Natural killer cell treated with Interleukin-12 subunit alpha and Interleukin-12 subunit beta and Interleukin-15 and Interleukin-18, amount 100 ng/mL, for 72 hours (primary cell): ENCODE measurements around the gene RDH16. TPM values are rescaled to one million over a fixed set of nuclear protein-coding genes. Genes with fewer than 3 reads are reported as not detected.
"Not testable (repeated sequence)": the region's sequence is repeated elsewhere in the genome, so short reads cannot be mapped to it uniquely, and the experiment has no call there.

ENCODE experiments used
- ATAC-seq, 2 donors: fragments of 150-1000 bp; cut with Tn5 transposase in 1 of 2; sonication (Bioruptor Pico), chemical (Tn5 transposase) in 1 of 2; 2 replicates each; pipeline ENCODE4 v1.10.0; 2021
- DNase-seq: peaks from one replicate; pipeline ENCODE4 v3.0.0; 2022; ENCODE audit warnings: low spot score
- H3K27ac Mint-ChIP-seq, 2 donors: 1 replicate in 1 of 2; 2 replicates in 1 of 2; pipeline ENCODE4 v1.8.0; 2022; ENCODE audit warnings: mixed read lengths in 2 of 2, mild to moderate bottlenecking in 1 of 2, moderate library complexity in 1 of 2
- H3K27me3 Mint-ChIP-seq, 2 donors: 1 replicate in 1 of 2; 2 replicates in 1 of 2; pipeline ENCODE4 v1.8.0; 2022; ENCODE audit warnings: mixed read lengths in 2 of 2
- H3K36me3 Mint-ChIP-seq: one replicate; pipeline ENCODE4 v1.8.0; 2022; ENCODE audit warnings: mixed read lengths
- H3K4me1 Mint-ChIP-seq, 2 donors: 1 replicate in 1 of 2; 2 replicates in 1 of 2; pipeline ENCODE4 v1.8.0; 2022; ENCODE audit warnings: low read depth in 2 of 2, mixed read lengths in 2 of 2, mild to moderate bottlenecking in 1 of 2
- H3K4me3 Mint-ChIP-seq: one replicate; pipeline ENCODE4 v1.8.0; 2022; ENCODE audit warnings: mixed read lengths
- H3K9me3 Mint-ChIP-seq: 2 replicates; pipeline ENCODE4 v1.8.0; 2022; ENCODE audit warnings: mixed read lengths
- total RNA-seq, 2 donors: library from RNA; stranded (reverse); gene quantifications; one replicate each; pipeline ENCODE4 v1.2.3, GENCODE V29; 2022

Gene RDH16
- total RNA-seq, 2 donors from 2014 or later: 0.52 to 0.78 TPM

DNA sequence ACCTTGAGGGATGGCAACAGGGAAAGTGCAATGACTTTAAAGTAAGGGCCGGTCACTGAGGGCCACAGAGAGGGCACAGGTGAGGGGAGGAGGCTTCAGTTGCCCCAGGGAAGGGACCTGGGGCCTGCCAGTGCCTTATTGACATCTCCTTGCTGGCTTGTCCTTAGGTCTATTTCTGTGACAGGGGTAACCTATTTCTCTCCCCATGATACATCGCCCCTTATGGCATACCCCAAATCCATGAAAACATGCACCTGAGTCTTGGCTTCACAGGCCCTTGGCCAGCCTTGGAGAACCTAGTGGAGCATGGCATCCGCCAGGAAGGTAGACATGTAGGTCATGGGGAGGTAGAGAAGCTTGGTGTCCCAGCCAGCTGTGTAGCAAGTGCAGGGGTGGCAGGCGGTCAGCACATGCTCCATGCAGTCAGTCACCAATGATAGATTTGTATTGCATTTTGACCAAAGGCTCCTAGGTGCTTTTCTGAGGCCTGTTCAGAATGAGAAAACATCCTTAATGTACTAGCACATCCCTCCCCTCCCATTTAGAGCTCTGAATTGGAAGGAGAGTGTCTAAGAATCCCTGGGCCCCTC is 23.6 kb upstream of the RDH16 start:
- Mint-ChIP-seq H3K27me3 (no peaks in the 10 kb centered on the region), H3K4me1 (no peaks in the 10 kb centered on the region), H3K9me3 (no peaks in the 10 kb centered on the region), H3K36me3 (no peaks in the 10 kb centered on the region), H3K27ac (no peak overlapping the region), H3K4me3 (no peak overlapping the region)
- DNase-seq (no peak), ATAC-seq (no peak)

DNA sequence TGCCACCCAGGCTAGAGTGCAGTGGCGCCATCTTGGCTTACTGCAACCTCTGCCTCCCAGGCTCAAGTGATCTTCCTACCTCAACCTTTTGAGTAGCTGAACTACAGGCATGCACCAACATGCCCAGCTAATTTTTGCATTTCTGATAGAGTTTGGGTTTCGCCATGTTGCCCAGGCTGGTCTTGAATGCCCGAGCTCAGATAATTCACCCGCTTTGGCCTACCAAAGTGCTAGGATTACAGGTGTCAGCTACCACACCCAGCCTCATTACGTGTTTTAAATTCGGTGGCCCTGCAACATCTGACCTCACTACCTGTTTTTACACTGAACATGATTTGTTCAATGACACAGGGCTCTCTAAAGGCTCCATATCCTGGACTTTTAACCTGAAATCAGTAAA is 22.9 kb upstream of the RDH16 start:
- ATAC-seq (no peak), DNase-seq (no peak)
- no peaks in the 10 kb centered on the region for H3K36me3 Mint-ChIP-seq
- H3K27me3 Mint-ChIP-seq: no peaks in the 10 kb centered on the region
- no peak overlapping the region for H3K4me3 Mint-ChIP-seq
- no peaks in the 10 kb centered on the region for H3K9me3 Mint-ChIP-seq
- H3K4me1 Mint-ChIP-seq: no peaks in the 10 kb centered on the region
- H3K27ac Mint-ChIP-seq: no peak overlapping the region

GRCh38 chr12:56979628-56980027 is 22.2 kb upstream of the RDH16 start:
- ATAC-seq: no peak
- H3K27me3 Mint-ChIP-seq: no peaks in the 10 kb centered on the region
- no peaks in the 10 kb centered on the region for H3K9me3 Mint-ChIP-seq
- no peak overlapping the region for H3K27ac Mint-ChIP-seq
- no peaks in the 10 kb centered on the region for H3K4me1 Mint-ChIP-seq
- no peak overlapping the region for H3K4me3 Mint-ChIP-seq
- no peaks in the 10 kb centered on the region for H3K36me3 Mint-ChIP-seq
- no peak for DNase-seq

DNA sequence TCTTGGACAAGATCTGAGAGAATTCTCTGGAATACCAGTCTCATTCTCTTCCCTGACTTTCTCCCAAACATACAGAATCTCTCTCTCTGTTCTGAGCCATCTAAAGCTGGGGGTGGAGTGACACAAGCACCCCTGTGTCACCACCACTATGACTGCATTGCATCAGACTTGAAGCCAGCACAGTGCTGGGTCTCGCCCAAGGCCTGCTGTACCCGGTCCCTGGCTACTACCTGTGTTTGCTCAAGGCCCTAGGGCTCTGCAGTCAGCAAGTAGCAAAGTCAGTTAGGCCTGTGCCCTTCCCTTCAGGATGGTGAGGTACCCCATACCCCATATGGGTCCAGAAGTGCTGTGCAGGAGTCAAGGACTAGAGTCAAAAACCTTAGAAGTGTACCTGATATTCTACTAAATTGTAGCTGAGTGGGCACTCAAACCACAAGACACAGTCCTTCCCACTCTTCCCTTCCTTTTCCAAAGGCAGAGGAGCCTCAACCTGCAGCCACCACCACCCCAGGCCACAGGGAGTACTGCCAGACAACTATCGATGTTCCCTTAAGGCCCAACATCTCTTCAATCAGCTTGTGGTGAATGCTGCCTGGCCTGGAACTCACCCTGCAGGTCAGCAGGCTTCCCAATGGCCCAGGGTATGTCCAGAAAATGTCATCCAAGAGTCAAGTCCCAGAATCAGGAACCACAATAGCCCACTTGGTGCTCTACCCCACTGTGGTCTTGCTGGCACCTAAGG is 21.2 kb upstream of the RDH16 start:
- Mint-ChIP-seq H3K9me3 (no peaks in the 10 kb centered on the region), H3K36me3 (no peaks in the 10 kb centered on the region), H3K4me1 (no peaks in the 10 kb centered on the region), H3K27me3 (no peaks in the 10 kb centered on the region), H3K27ac (no peak overlapping the region), H3K4me3 (no peak overlapping the region)
- ATAC-seq (no peak), DNase-seq (no peak)

DNA sequence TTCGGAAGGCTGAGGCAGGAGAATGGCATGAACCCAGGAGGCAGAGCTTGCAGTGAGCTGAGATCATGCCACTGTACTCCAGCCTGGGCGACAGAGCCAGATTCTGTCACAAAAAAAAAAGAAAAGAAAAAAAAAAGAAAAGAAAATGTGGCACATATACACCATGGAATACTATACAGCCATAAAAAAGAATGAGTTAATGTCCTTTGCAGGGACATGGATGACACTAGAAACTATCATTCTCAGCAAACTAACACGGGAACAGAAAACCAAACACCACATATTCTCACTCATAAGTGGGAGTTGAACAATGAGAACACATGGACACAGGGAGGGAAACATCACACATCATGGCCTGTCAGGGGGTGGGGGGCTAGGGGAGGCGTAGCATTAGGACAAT is 20.0 kb upstream of the RDH16 start:
- not testable (repeated sequence) for ATAC-seq, H3K36me3 Mint-ChIP-seq, H3K4me1 Mint-ChIP-seq, H3K27me3 Mint-ChIP-seq, H3K4me3 Mint-ChIP-seq, DNase-seq, H3K27ac Mint-ChIP-seq, H3K9me3 Mint-ChIP-seq

GRCh38 chr12:56974224-56974623 is 16.8 kb upstream of the RDH16 start:
- not testable (repeated sequence) for H3K4me3 Mint-ChIP-seq

GRCh38 chr12:56968910-56969309 is 11.5 kb upstream of the RDH16 start:
- not testable (repeated sequence) for H3K36me3 Mint-ChIP-seq, DNase-seq, H3K4me1 Mint-ChIP-seq, H3K4me3 Mint-ChIP-seq, H3K27ac Mint-ChIP-seq, ATAC-seq, H3K9me3 Mint-ChIP-seq
- peaks cover 14 to 17% of the 10 kb centered on the region in 2 donors for H3K27me3 Mint-ChIP-seq

More at GRCh38 chr12:56974224-56974623, 16.8 kb upstream of the RDH16 start:
- H3K36me3 Mint-ChIP-seq, H3K4me1 Mint-ChIP-seq, ATAC-seq, H3K9me3 Mint-ChIP-seq, H3K27ac Mint-ChIP-seq, DNase-seq: not testable (repeated sequence)
- peaks cover 12 to 17% of the 10 kb centered on the region in 2 donors for H3K27me3 Mint-ChIP-seq

DNA sequence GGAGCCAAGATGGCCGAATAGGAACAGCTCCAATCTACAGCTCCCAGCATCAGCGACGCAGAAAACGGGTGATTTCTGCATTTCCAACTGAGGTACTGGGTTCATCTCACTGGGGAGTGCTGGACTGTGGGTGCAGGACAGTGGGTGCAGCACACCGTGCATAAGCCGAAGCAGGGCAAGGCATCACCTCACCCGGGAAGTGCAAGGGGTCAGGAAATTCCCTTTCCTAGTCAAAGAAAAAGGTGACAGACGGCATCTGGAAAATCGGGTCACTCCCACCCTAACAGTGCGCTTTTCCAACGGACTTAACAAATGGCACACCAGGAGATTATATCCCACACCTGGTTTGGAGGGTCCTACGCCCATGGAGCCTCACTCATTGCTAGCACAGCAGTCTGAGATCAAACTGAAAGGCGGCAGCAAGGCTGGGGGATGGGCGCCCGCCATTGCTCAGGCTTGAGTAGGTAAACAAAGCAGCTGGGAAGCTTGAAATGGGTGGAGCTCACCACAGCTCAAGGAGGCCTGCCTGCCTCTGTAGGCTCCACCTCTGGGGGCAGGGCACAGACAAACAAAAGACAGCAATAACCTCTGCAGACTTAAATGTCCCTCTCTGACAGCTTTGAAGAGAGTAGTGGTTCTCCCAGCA is 8.7 kb upstream of the RDH16 start:
- not testable (repeated sequence) for H3K27ac Mint-ChIP-seq, H3K36me3 Mint-ChIP-seq, H3K4me1 Mint-ChIP-seq, DNase-seq, H3K9me3 Mint-ChIP-seq, H3K4me3 Mint-ChIP-seq, ATAC-seq
- H3K27me3 Mint-ChIP-seq: peaks cover 9 to 14% of the 10 kb centered on the region in 2 donors

- H3K9me3 Mint-ChIP-seq, DNase-seq, H3K27ac Mint-ChIP-seq, H3K4me3 Mint-ChIP-seq, H3K4me1 Mint-ChIP-seq, ATAC-seq, H3K36me3 Mint-ChIP-seq: not testable (repeated sequence)
- peaks cover 8 to 14% of the 10 kb centered on the region in 2 donors for H3K27me3 Mint-ChIP-seq
Observed at GRCh38 chr12:56965124-56965523, 7.7 kb upstream of the RDH16 start.

GRCh38 chr12:56963557-56963956 is 6.1 kb upstream of the RDH16 start:
- not testable (repeated sequence) for H3K27ac Mint-ChIP-seq, ATAC-seq, H3K36me3 Mint-ChIP-seq, H3K4me3 Mint-ChIP-seq, DNase-seq, H3K9me3 Mint-ChIP-seq, H3K27me3 Mint-ChIP-seq, H3K4me1 Mint-ChIP-seq

DNA sequence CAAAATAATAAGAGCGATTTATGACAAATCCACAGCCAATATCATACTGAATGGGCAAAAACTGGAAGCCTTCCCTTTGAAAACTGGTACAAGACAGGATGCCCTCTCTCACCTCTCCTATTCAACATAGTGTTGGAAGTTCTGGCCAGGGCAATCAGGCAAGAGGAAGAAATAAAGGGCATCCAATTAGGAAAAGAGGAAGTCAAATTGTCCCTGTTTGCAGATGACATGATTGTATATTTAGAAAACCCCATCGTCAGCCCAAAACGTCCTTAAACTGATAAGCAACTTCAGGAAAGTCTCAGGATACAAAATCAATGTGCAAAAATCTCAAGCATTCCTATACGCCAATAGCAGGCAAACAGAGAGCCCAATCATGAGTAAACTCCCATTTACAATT is 4.8 kb upstream of the RDH16 start:
- not testable (repeated sequence) for H3K4me3 Mint-ChIP-seq, H3K9me3 Mint-ChIP-seq, H3K36me3 Mint-ChIP-seq, H3K4me1 Mint-ChIP-seq, ATAC-seq, H3K27ac Mint-ChIP-seq, DNase-seq
- H3K27me3 Mint-ChIP-seq: peaks cover 7 to 13% of the 10 kb centered on the region in 2 donors

DNA sequence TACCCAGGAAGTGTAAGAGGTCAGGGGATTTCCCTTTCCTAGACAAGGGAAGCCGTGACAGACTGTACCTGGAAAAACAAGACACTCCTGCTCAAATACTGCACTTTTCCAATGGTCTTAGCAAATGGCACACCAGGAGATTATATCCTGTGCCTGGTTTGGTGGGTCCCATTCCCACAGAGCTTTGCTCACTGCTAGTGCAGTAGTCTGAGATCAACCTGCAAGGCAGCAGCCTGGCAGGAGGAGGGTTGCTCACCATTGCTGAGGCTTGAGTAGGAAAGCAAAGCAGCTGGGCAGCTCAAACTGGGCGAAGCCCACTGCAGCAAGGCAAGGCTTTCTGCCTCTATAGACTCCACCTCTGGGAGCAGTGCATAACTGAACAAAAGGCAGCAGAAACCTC is 1.0 kb upstream of the RDH16 start:
- ATAC-seq: no peak
- Mint-ChIP-seq H3K4me3 (no peak overlapping the region), H3K27me3 (peaks cover 7 to 13% of the 10 kb centered on the region in 2 donors), H3K27ac (no peak overlapping the region), H3K9me3 (no peaks in the 10 kb centered on the region), H3K4me1 (no peaks in the 10 kb centered on the region), H3K36me3 (no peaks in the 10 kb centered on the region)
- DNase-seq: no peak

DNA sequence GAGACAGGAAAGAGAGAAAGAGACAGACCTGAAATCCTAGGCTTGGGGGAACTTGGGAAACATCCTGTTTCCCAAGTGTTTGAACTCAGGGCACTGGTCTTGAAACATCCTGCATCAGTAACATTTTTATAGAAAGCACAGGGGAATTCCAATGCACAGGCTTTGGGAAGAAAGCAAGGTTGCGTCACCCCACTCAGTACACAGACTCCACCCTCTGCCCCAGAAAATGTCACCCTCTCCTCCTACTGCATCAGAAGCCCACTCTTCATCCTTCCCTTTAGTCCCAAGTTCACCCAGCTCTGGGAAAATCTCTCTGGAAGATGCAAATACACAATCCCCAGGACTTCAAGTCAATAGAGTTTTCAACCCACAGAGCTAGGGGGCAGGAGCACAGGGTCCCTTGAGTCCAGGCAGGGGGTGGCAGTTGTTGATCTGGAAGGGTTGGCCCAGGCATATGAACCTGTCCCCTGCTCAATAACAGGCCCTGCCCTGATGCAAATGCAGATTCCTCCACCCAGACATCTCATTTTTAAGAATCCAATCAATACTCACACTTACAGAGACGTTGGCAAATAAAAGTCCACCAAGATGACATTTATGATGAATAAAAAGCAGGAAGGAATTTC is 1.7 kb downstream of the RDH16 start:
- no peak overlapping the region for H3K4me3 Mint-ChIP-seq
- no peaks in the 10 kb centered on the region for H3K4me1 Mint-ChIP-seq
- H3K27ac Mint-ChIP-seq: no peak overlapping the region
- DNase-seq: no peak
- no peak for ATAC-seq
- H3K36me3 Mint-ChIP-seq: no peaks in the 10 kb centered on the region
- H3K9me3 Mint-ChIP-seq: no peaks in the 10 kb centered on the region
- H3K27me3 Mint-ChIP-seq: peaks cover 0 to 8% of the 10 kb centered on the region in 2 donors

GRCh38 chr12:56954958-56955355 is 2.5 kb downstream of the RDH16 start:
- DNase-seq (no peak), ATAC-seq (no peak)
- H3K4me1 Mint-ChIP-seq: no peaks in the 10 kb centered on the region
- H3K27me3 Mint-ChIP-seq: peaks cover 0 to 8% of the 10 kb centered on the region in 2 donors
- H3K9me3 Mint-ChIP-seq: no peaks in the 10 kb centered on the region
- no peak overlapping the region for H3K27ac Mint-ChIP-seq
- no peak overlapping the region for H3K4me3 Mint-ChIP-seq
- no peaks in the 10 kb centered on the region for H3K36me3 Mint-ChIP-seq
